Measurements from ENCODE around the gene RASSF5. TPM values are rescaled to one million over a fixed set of nuclear protein-coding genes. Genes with fewer than 3 reads are reported as not detected.

RASSF5 gene
- total and polyA plus RNA-seq, 9 of the 15 experiments (the other 6 are each of a cell fraction or from before 2014, with no cell fraction given) = 6.1 to 41.0 (median 25.2) TPM

- TF ChIP-seq CREB3 (tag; conservative IDR thresholded peaks at IDR 0.05; ENCODE audit: low read depth) = no peak
- TF ChIP-seq ZNF384 (IDR thresholded peaks at IDR 0.05; ENCODE audit: low read depth, low read length) = peak; percentile 90
- TF ChIP-seq SUPT5H (IDR thresholded peaks at IDR 0.05) = no peak
- TF ChIP-seq C11orf30 (IDR thresholded peaks at IDR 0.05; ENCODE audit: low read depth) = no peak; the same call in 1 of the 2 replicates
- peak; percentile 64 for TF ChIP-seq BHLHE40 (IDR thresholded peaks at IDR 0.05; ENCODE audit: low read length)
- peak in 1 of 2 experiments; percentile 63; a peak in 1 of 4 replicates for TF ChIP-seq SRF (CRISPR knock-in tag; IDR thresholded peaks at IDR 0.05)
- peak; percentile 20; the same call in 1 of the 2 replicates for TF ChIP-seq PML (IDR thresholded peaks at IDR 0.05; ENCODE audit: low read length)
- no peak for TF ChIP-seq RB1 (IDR thresholded peaks at IDR 0.05; ENCODE audit: low read depth)
- TF ChIP-seq CAMTA2 (CRISPR knock-in tag; conservative IDR thresholded peaks at IDR 0.05) = no peak
- TF ChIP-seq PRPF4 (IDR thresholded peaks at IDR 0.05; ENCODE audit: insufficient read depth, low read depth, low read length, poor library complexity, severe bottlenecking) = no peak
- TF ChIP-seq USF1 (CRISPR knock-in tag; IDR thresholded peaks at IDR 0.05) = peak; percentile 85
- no peak for TF ChIP-seq TAF9B (IDR thresholded peaks at IDR 0.05; ENCODE audit: partially characterized antibody)
- TF ChIP-seq OTX1 (CRISPR knock-in tag; IDR thresholded peaks at IDR 0.05) = no peak
- TF ChIP-seq CREM (IDR thresholded peaks at IDR 0.05; ENCODE audit: low read depth) = peak; percentile 69
- TF ChIP-seq ZNF174 (CRISPR knock-in tag; IDR thresholded peaks at IDR 0.05) = no peak
- TF ChIP-seq NFYB (IDR thresholded peaks at IDR 0.05; ENCODE audit: extremely low read depth, insufficient read length) = no peak
- no peak for TF ChIP-seq DACH1 (IDR thresholded peaks at IDR 0.05; ENCODE audit: partially characterized antibody)
- no peak for TF ChIP-seq SMAD2 (IDR thresholded peaks at IDR 0.05; ENCODE audit: low read depth, low read length)
- no peak for TF ChIP-seq TGIF2 (CRISPR knock-in tag; IDR thresholded peaks at IDR 0.05)
- TF ChIP-seq HOMEZ (CRISPR knock-in tag; IDR thresholded peaks at IDR 0.05) = no peak
- no peak for TF ChIP-seq HDGF (IDR thresholded peaks at IDR 0.05)
- peak in 1 of 2 experiments; percentile 30; a peak in 1 of 4 replicates for TF ChIP-seq FOXK2 (conservative IDR thresholded peaks at IDR 0.05 in 1 of 2, IDR thresholded peaks at IDR 0.05 in 1 of 2; ENCODE audit: low read depth in 2 of 2)
- no peak for TF ChIP-seq RBM22 (IDR thresholded peaks at IDR 0.05; ENCODE audit: low read depth, low read length, poor library complexity, severe bottlenecking)
- TF ChIP-seq ZNF644 (tag; IDR thresholded peaks at IDR 0.05; ENCODE audit: low read depth) = no peak; the same call in 1 of the 2 replicates
- TF ChIP-seq ZNF253 (CRISPR knock-in tag; conservative IDR thresholded peaks at IDR 0.05) = no peak
- TF ChIP-seq ZNF133 (CRISPR knock-in tag; IDR thresholded peaks at IDR 0.05) = no peak
- TF ChIP-seq ZNF146 (CRISPR knock-in tag; IDR thresholded peaks at IDR 0.05; ENCODE audit: unreplicated experiment) = no peak
- TF ChIP-seq ELF1 (tag; IDR thresholded peaks at IDR 0.05) = 0 out of 2 replicates have a peak, but pooled peaks have one; percentile 49
- TF ChIP-seq NR2F6 (CRISPR knock-in tag; IDR thresholded peaks at IDR 0.05) = no peak
Measured at GRCh38 chr1:206503591-206504362, 3.6 kb upstream of the RASSF5 start (continued).

Data from K562 (cell line).